ENCODE results near the gene WDR75.

The WDR75 gene

GRCh38 chr2:189511210-189511959 lies 70.1 kb downstream of the WDR75 start:
- no peak overlapping the region for H3K27ac ChIP-seq
- no peak for TF ChIP-seq ZFX (IDR thresholded peaks at IDR 0.05)
- TF ChIP-seq CTCF (conservative IDR thresholded peaks at IDR 0.05), result no peak

- H3K27ac ChIP-seq, result no peak overlapping the region
- TF ChIP-seq ZFX (IDR thresholded peaks at IDR 0.05) (no peak), CTCF (conservative IDR thresholded peaks at IDR 0.05) (no peak)
Observed at GRCh38 chr2:189511960-189512319, 70.7 kb downstream of the WDR75 start.

- TF ChIP-seq CTCF (conservative IDR thresholded peaks at IDR 0.05) (no peak), ZFX (IDR thresholded peaks at IDR 0.05) (no peak)
- H3K27ac ChIP-seq, result no peak overlapping the region
Observed at GRCh38 chr2:189512879-189513278, 71.6 kb downstream of the WDR75 start.

GRCh38 chr2:189514104-189514503 lies 72.8 kb downstream of the WDR75 start:
- H3K27ac ChIP-seq, result no peak overlapping the region
- TF ChIP-seq CTCF (conservative IDR thresholded peaks at IDR 0.05) (no peak), ZFX (IDR thresholded peaks at IDR 0.05) (no peak)

- TF ChIP-seq ZFX (IDR thresholded peaks at IDR 0.05) (no peak), CTCF (conservative IDR thresholded peaks at IDR 0.05) (no peak)
Observed at GRCh38 chr2:189515264-189515663, 74.0 kb downstream of the WDR75 start.

GRCh38 chr2:189516546-189516945 lies 75.3 kb downstream of the WDR75 start:
- H3K27ac ChIP-seq, result no peak overlapping the region
- TF ChIP-seq ZFX (IDR thresholded peaks at IDR 0.05), result no peak
- TF ChIP-seq CTCF (conservative IDR thresholded peaks at IDR 0.05), result no peak

More at GRCh38 chr2:189515264-189515663, 74.0 kb downstream of the WDR75 start:
- no peak overlapping the region for H3K27ac ChIP-seq

GRCh38 chr2:189517847-189518535 lies 76.7 kb downstream of the WDR75 start:
- H3K27ac ChIP-seq, result no peak overlapping the region
- no peak for TF ChIP-seq CTCF (conservative IDR thresholded peaks at IDR 0.05)
- TF ChIP-seq ZFX (IDR thresholded peaks at IDR 0.05), result no peak
